ENCODE data around the gene PDE4C.

DNA sequence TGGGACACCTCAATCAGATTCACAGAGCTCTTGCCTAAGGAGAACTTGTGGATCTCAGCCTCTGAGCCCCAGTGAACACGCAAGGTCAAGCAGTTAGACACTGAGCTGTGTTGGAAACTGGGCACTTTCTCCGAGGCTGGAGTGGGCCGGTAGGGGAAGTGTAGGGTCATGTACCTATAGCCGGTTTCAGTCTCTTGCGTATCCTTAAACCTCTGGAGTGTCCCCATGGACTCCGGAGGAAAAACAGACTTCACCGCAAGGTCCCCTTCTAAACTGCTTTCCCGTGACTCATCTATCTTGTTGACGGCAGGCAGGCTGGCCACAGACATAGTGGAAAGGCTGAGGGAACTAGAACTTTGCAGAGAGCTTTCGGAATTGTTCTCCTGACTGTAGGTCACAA, 36.7 kb upstream of the PDE4C start:
- no peak for TF ChIP-seq FOXP2 (optimal IDR thresholded peaks at IDR 0.05; ENCODE audit: borderline replicate concordance, extremely low read depth, extremely low read length, insufficient read depth)
- TF ChIP-seq SIN3A (IDR thresholded peaks at IDR 0.05; ENCODE audit: borderline replicate concordance, insufficient read depth, low read length) = no peak
- no peak for TF ChIP-seq TAF1 (IDR thresholded peaks at IDR 0.05; ENCODE audit: borderline replicate concordance, insufficient read depth, low read length)
- no peak for TF ChIP-seq POLR2AphosphoS5 (IDR thresholded peaks at IDR 0.05; ENCODE audit: low read depth, low read length)
